SH-SY5Y (cell line): Measurements from ENCODE around the gene MRPS16.

ENCODE experiments used
- GATA2 ChIP-seq: IDR thresholded peaks from 2 replicates; pipeline ENCODE4 v1.6.1; 2011; ENCODE audit warnings: mild to moderate bottlenecking, low read depth, low read length
- GATA3 ChIP-seq: IDR thresholded peaks from 2 replicates; pipeline ENCODE4 v1.6.1; 2011; ENCODE audit warnings: low read depth, mild to moderate bottlenecking, low read length, moderate library complexity

- TF ChIP-seq GATA2 (no peak), GATA3 (no peak)
Observed at GRCh38 chr10:73210395-73211105, 41.9 kb downstream of the MRPS16 start.
